Iris pigment epithelial cell (primary cell): ENCODE measurements around the gene MAN2A1.

Experiments used
- DNase-seq: peaks from one replicate; pipeline ENCODE4 v3.0.0-alpha.2; 2011; ENCODE audit warnings: low read depth

Gene MAN2A1

DNA sequence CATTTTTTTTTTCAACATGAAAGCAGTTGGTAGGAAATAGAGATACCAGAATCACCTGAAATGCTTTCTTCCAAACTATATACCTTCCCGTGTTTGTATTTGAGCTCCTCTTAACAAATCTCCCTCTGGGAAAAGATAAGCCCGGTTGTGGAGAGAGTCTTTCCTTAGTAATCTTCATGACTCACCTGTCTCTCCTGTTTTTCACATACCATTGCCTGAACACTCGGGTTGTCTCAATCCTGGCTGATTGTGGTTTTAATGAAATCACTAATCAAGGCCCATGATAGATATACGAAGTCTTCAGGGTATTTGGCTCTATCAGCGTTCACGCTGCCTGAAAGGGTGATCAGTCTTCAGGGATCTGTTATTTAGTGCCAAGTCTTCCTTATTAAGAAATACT is 136.7 kb downstream of the MAN2A1 start:
- DNase-seq, result peak; percentile 75

GRCh38 chr5:109829331-109829730 is 139.6 kb downstream of the MAN2A1 start:
- DNase-seq, result no peak

DNA sequence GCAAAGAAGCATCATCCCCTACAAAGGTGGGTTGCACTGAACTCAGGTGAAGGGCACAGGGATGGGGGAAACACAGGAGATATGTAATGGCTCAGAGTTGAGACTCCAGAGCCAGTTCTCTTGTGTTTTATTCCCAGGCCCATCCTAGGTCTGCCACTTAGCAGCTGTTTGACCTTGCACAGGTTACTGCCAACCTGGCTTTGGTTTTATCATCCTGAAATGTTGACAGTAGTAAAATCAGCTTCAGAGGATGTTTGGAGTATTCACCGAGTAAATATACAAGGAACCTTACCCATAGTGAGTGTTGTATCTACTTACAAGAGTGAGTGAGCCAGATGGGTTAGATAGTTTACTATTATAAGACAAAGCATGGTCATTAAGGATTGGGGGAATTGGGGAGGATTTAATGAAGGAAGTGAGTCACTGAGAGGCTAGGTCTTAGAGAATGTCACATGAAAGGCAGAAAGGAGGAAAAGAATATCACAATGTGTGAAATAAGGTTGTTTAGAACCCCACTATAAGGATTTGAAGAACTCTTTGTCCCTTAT is 141.3 kb downstream of the MAN2A1 start:
- peak; percentile 80 for DNase-seq

- DNase-seq, result peak; percentile 30
These were observed 142.8 kb downstream of the MAN2A1 start for GRCh38 chr5:109832207-109833188.

- no peak for DNase-seq
These were observed 144.2 kb downstream of the MAN2A1 start for GRCh38 chr5:109833946-109834345.

DNA sequence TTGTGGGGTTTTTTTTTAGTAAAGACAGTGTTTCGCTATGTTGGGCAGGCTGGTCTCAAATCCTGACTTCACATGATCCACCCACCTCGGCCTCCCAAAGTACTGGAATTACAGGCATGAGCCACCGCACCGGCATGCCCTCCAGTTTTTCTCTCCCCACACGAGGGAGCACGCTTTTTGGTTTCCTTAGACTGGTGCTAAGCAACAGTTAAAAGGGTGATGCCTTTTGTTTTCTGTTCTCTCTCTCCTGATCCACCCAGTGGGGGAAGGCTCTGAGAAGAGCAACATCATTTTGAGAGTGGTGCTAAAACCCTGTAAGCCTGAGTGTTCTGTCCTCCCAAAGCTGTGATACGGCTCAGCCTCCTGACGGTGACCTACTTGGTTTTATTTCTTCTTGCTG is 146.6 kb downstream of the MAN2A1 start:
- no peak for DNase-seq

GRCh38 chr5:109837231-109837861 is 147.6 kb downstream of the MAN2A1 start:
- DNase-seq, result no peak

- DNase-seq, result no peak
These were observed 148.4 kb downstream of the MAN2A1 start for GRCh38 chr5:109838157-109838556.

GRCh38 chr5:109844148-109844547 is 154.4 kb downstream of the MAN2A1 start:
- peak; percentile 32 for DNase-seq

GRCh38 chr5:109844695-109845094 is 155.0 kb downstream of the MAN2A1 start:
- peak; percentile 94 for DNase-seq

GRCh38 chr5:109848130-109848529 is 158.4 kb downstream of the MAN2A1 start:
- DNase-seq, result no peak

GRCh38 chr5:109849478-109850088 is 159.9 kb downstream of the MAN2A1 start:
- no peak for DNase-seq

DNA sequence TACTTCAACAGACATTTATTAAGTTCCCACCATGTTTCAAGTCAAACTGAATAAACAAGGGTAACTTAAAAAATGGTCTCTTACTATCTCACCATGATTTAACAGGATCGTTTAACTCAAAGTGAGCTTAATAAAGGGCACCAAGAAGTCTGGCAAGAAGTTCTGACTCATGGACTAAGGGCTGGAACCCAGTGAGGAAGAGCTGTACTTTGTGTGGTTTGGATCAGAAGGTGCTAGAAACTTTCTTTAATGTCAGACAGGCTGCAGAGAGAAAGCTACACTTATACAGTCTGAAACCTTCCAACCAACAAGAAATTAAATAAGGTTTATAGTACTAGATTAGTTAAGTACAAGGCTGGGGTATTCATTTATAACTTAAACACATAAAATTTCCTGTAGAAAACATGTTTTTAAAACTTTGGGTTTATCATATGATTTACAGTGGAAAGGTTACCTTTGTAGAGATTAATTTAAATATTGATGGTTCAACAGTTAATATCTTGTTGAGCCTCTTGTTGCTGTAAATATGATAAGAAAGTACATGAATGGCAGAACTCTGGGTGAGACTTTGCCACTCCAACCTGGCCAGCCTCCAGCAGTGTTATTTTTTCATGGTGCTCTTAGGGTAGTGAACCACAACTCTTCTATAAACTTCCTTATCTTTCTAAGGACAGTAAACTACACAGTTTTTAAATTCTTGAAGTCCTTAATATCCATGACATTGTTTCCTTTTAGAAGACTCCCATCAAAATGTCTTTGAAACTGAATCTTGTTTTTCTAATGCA is 162.8 kb downstream of the MAN2A1 start:
- peak; percentile 77 for DNase-seq

- peak; percentile 37 for DNase-seq
These were observed 163.7 kb downstream of the MAN2A1 start for GRCh38 chr5:109853377-109853776.

- peak; percentile 41 for DNase-seq
These were observed 165.3 kb downstream of the MAN2A1 start for GRCh38 chr5:109855056-109855455.

- no peak for DNase-seq
These were observed 167.8 kb downstream of the MAN2A1 start for GRCh38 chr5:109857405-109858031.

DNA sequence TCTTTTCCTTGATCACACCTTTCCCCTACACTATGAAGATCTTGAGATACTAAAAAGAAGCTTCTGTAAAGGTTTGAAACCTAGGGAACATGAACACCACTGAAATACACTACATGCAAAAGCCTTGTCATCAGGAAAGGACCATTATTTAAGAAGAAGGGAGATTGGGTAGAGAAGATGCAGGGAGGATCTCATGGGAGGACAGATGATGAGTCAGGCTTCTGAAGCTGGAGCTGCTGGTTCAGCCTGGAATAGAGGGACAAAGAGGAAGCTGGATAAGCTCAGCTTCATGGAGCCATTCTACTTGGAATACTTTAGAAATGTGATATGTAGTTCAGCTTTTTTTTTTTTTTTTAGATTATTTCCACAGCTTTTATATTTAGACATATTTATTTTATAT is 169.8 kb downstream of the MAN2A1 start:
- DNase-seq, result no peak

DNA sequence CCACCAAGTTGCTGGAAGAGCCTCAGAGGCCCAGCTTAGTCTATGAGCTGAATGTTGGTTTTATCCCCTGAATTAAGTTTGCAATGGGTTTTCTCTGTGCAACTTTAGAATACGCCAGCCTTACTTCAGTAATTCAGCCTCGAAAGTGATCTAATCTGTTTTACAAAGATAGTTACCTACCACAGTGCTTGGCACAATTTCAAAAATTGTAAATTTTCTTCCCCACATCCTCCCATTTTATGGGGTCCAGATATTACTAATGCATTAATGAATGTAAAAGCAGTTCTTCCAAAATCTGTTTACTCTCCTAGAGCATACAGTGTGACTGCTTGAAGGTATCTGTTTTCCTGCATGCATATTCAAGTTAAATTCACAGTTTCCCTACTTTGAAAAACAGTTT is 172.6 kb downstream of the MAN2A1 start:
- no peak for DNase-seq

- DNase-seq, result peak; percentile 39
These were observed 174.0 kb downstream of the MAN2A1 start for GRCh38 chr5:109863752-109864151.

- DNase-seq, result peak; percentile 99
These were observed 175.9 kb downstream of the MAN2A1 start for GRCh38 chr5:109865637-109866036.

- DNase-seq, result peak; percentile 86
These were observed 176.3 kb downstream of the MAN2A1 start for GRCh38 chr5:109866051-109866450.
